Measurements from ENCODE around the gene KCNH2.

DNA sequence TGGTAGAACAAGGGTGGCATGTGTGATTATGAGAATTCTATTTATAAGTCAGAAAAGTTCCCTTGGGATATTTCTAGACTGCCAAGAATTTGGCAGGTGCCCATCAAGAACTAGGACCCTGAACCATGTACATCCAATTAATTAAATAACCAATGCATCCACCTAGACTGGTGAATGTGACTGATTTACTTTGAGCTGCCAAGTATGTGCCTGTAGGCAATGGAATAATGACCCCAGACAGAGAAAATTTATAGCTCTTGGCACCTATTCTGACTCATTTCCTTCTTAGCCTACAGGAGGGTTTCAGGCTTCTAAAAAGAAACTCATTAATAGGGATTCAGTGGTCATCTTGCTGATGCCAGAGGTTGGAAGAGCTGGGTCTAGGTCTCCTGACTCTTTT lies 54.9 kb downstream of the KCNH2 start:
- TF ChIP-seq, protein P1, sequence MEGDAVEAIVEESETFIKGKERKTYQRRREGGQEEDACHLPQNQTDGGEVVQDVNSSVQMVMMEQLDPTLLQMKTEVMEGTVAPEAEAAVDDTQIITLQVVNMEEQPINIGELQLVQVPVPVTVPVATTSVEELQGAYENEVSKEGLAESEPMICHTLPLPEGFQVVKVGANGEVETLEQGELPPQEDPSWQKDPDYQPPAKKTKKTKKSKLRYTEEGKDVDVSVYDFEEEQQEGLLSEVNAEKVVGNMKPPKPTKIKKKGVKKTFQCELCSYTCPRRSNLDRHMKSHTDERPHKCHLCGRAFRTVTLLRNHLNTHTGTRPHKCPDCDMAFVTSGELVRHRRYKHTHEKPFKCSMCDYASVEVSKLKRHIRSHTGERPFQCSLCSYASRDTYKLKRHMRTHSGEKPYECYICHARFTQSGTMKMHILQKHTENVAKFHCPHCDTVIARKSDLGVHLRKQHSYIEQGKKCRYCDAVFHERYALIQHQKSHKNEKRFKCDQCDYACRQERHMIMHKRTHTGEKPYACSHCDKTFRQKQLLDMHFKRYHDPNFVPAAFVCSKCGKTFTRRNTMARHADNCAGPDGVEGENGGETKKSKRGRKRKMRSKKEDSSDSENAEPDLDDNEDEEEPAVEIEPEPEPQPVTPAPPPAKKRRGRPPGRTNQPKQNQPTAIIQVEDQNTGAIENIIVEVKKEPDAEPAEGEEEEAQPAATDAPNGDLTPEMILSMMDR (conservative IDR thresholded peaks at IDR 0.05; ENCODE audit: low read depth, low read length), result no peak
- no peak for TF ChIP-seq EZH2 (IDR thresholded peaks at IDR 0.05; ENCODE audit: borderline replicate concordance, low read depth, low read length, poor library complexity, severe bottlenecking)
